ENCODE data around the gene HINT2. TPM values are rescaled to one million over a fixed set of nuclear protein-coding genes. Genes with fewer than 3 reads are reported as not detected.
A peak's percentile ranks its signal among the peaks of the same experiment; 100 is the strongest.

Gene HINT2
- total RNA-seq (2022) (45.4 and 48.2 TPM in 2 replicates), Bru-seq, nascent RNA (percentile 56 among the genes with signal in this experiment), BruChase-seq, experiment 1, labeled RNA remaining after a 6-hour chase (percentile 78 among the genes with signal in this experiment), BruChase-seq, experiment 2, labeled RNA remaining after a 2-hour chase (percentile 65 among the genes with signal in this experiment)
- long read RNA-seq, transcript HINT2-201 (5 exons, 628 nt) = major isoform, 82 of 96 reads
- long read RNA-seq, partial matches to known transcripts = 8 of 96 reads
- long read RNA-seq, other reads (novel, unspliced or antisense) = 5 of 96 reads

DNA sequence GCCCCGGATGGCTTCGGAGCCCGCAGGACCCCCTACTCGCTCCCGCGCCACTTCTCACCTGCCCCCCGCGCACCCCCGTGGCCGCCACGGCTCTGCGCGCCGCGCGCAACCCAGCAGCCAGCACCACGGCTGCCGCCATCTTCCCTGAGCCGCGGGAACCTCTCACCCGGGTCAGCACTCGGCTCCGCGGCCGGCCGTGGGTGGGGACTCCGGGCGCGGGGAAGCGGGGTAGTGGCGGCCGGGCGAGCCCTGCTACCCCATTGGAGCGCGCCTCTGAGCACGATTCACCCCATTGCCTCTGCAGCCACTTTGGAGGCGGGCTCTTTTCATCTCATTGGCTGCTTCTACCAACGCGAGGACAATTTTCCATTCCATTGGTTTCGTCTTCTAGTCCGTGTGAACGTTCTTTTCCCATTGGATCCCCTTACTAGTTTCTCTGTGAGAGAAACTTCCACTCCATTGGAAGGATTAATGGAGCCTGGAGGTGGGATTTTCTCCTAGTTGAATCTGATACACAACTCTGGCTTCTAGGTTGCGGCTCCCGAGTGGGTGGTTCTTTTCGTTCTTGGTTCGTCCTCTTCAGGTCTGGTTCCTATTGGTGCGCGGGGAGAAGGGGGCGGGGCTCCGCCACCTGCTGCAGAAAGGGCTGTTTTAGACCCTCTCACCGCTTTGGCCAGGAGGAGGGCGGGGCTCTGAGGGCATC lies at the start of gene HINT2:
TSS of gene HINT2 (minus strand) at position 202 of the 703 bp plus-strand sequence. CDS start at position 139, 63 bp downstream.
- no TSS peak for BruUV-seq (replicated peaks)
- CTCF ChIA-PET = interaction anchor here (0.6 to 4.4 kb wide), 9 partner anchors 9 to 88 kb away, joined by 3 to 33 read pairs (median 5); no protein-coding TSS in a partner anchor
- intact Hi-C loops (cut with micrococcal nuclease) = loop anchor here (1.0 to 2.0 kb wide), 3 partner anchors 25 to 168 kb away; no protein-coding TSS in a partner anchor

GRCh38 chr9:35863583-35863982 lies 48.7 kb upstream of the HINT2 start:
- Mint-ChIP-seq H3K9me3 (ENCODE audit: unreplicated experiment) (no peaks in the 10 kb centered on the region), H3K27ac (ENCODE audit: low read depth, unreplicated experiment) (no peak overlapping the region), H3K27me3 (ENCODE audit: insufficient read depth, unreplicated experiment) (peaks cover 20% of the 10 kb centered on the region), H3K36me3 (ENCODE audit: insufficient read depth, unreplicated experiment) (no peaks in the 10 kb centered on the region), H3K4me3 (ENCODE audit: unreplicated experiment) (no peak overlapping the region), H3K4me1 (ENCODE audit: insufficient read depth, unreplicated experiment) (no peaks in the 10 kb centered on the region)
- no peak for DNase-seq (ENCODE audit: unreplicated experiment)
- TF ChIP-seq CTCF (IDR thresholded peaks at IDR 0.05; ENCODE audit: unreplicated experiment) = no peak
- CTCF ChIA-PET = interaction anchor here (0.6 to 2.2 kb wide), 5 partner anchors 15 to 166 kb away, joined by 3 to 5 read pairs (median 4); no protein-coding TSS in a partner anchor
- BruUV-seq (replicated peaks) = no TSS peak
- POLR2A ChIA-PET = interaction anchor here (0.9 kb wide), 1 partner anchor 35 kb away, joined by 3 read pairs; the partner anchor contains the start of genes FAM221B and TMEM8B
- intact Hi-C loops (cut with micrococcal nuclease) = no loop called here

More for the DNA sequence above, at the start of gene HINT2:
- peak within 1 kb of the TSS; percentile 84 for H3K27ac Mint-ChIP-seq (ENCODE audit: low read depth, unreplicated experiment)
- no peak for TF ChIP-seq CTCF (IDR thresholded peaks at IDR 0.05; ENCODE audit: unreplicated experiment)
- H3K4me3 Mint-ChIP-seq (ENCODE audit: unreplicated experiment) = peak within 1 kb of the TSS; percentile 87
- H3K9me3 Mint-ChIP-seq (ENCODE audit: unreplicated experiment) = no peaks in the 10 kb centered on the region
- peaks cover 11% of the 10 kb centered on the region for H3K27me3 Mint-ChIP-seq (ENCODE audit: insufficient read depth, unreplicated experiment)
- no peaks in the 10 kb centered on the region for H3K36me3 Mint-ChIP-seq (ENCODE audit: insufficient read depth, unreplicated experiment)
- POLR2A ChIA-PET = interaction anchor here (0.6 to 2.1 kb wide), 22 partner anchors 8 to 339 kb away, joined by 3 to 16 read pairs (median 5); partner anchors contain the start of genes CCDC107, FAM221B, GBA2 and HRCT1
- H3K4me1 Mint-ChIP-seq (ENCODE audit: insufficient read depth, unreplicated experiment) = peaks cover 22% of the 10 kb centered on the region
- DNase-seq (ENCODE audit: unreplicated experiment) = peak; percentile 99

DNA sequence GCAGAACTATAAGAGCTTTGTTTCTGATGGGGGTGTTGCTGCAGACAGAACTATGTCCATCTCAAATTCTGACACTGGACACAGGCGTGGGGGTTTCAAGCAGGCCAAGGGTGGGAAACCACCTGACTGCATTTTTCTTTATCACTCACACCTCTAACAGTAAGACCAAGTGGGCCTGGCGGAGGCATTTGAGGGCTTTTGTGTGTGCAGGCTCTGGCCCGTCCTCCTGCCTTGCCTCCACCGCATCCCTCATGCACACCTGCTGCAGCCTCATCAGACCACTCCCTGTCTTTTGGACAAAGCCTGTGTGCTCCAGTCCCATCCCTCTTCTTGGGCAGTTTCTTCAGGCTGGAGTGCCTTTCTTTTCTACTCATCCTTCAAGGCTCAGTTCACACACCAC lies 47.5 kb upstream of the HINT2 start:
- no TSS peak for BruUV-seq (replicated peaks)
- intact Hi-C loops (cut with micrococcal nuclease) = no loop called here
- Mint-ChIP-seq H3K36me3 (ENCODE audit: insufficient read depth, unreplicated experiment) (no peaks in the 10 kb centered on the region), H3K27ac (ENCODE audit: low read depth, unreplicated experiment) (no peak overlapping the region), H3K4me1 (ENCODE audit: insufficient read depth, unreplicated experiment) (no peaks in the 10 kb centered on the region), H3K27me3 (ENCODE audit: insufficient read depth, unreplicated experiment) (peaks cover 24% of the 10 kb centered on the region), H3K9me3 (ENCODE audit: unreplicated experiment) (no peaks in the 10 kb centered on the region), H3K4me3 (ENCODE audit: unreplicated experiment) (no peak overlapping the region)
- ChIA-PET POLR2A (no interaction called here), CTCF (interaction anchor here (2.2 kb wide), 1 partner anchor 36 kb away, joined by 5 read pairs; no protein-coding TSS in a partner anchor)
- no peak for DNase-seq (ENCODE audit: unreplicated experiment)
- no peak for TF ChIP-seq CTCF (IDR thresholded peaks at IDR 0.05; ENCODE audit: unreplicated experiment)
